Daoy (cell line): ENCODE results near the gene GRIP2. TPM values are rescaled to one million over a fixed set of nuclear protein-coding genes. Genes with fewer than 3 reads are reported as not detected.
A peak's percentile ranks its signal among the peaks of the same experiment; 100 is the strongest.

Experiments used
- DNase-seq: peaks from one replicate; pipeline ENCODE4 v3.0.0-alpha.2; 2015; ENCODE audit warnings: low read depth
- total RNA-seq: library from RNA; depleted of rRNA; stranded (reverse); fragments of >200 nt; shearing (Covaris generic); gene quantifications from 2 replicates; pipeline ENCODE4 v1.2.3, GENCODE V29; 2014

GRIP2 gene
- total RNA-seq, 1 experiment from 2014 or later, result not detected

GRCh38 chr3:14539384-14539741 lies 779 bp downstream of the GRIP2 start:
- no peak for DNase-seq

GRCh38 chr3:14538451-14539088 lies 1.6 kb downstream of the GRIP2 start:
- DNase-seq, result no peak

- peak; percentile 37 for DNase-seq
Measured at GRCh38 chr3:14537590-14538450, 2.3 kb downstream of the GRIP2 start.

- DNase-seq, result no peak
Measured at GRCh38 chr3:14536837-14537589, 3.1 kb downstream of the GRIP2 start.

- DNase-seq, result no peak
Measured at GRCh38 chr3:14536055-14536815, 3.9 kb downstream of the GRIP2 start.

GRCh38 chr3:14535616-14536015 lies 4.5 kb downstream of the GRIP2 start:
- no peak for DNase-seq

GRCh38 chr3:14534516-14535191 lies 5.5 kb downstream of the GRIP2 start:
- no peak for DNase-seq

- no peak for DNase-seq
Measured at GRCh38 chr3:14533457-14533958, 6.6 kb downstream of the GRIP2 start.

- peak; percentile 55 for DNase-seq
Measured at GRCh38 chr3:14532691-14533456, 7.3 kb downstream of the GRIP2 start.

GRCh38 chr3:14531856-14532395 lies 8.2 kb downstream of the GRIP2 start:
- DNase-seq, result no peak

GRCh38 chr3:14528081-14528480 lies 12.1 kb downstream of the GRIP2 start:
- DNase-seq, result no peak

GRCh38 chr3:14525685-14526631 lies 14.2 kb downstream of the GRIP2 start:
- peak; percentile 49 for DNase-seq

GRCh38 chr3:14524920-14525660 lies 15.1 kb downstream of the GRIP2 start:
- DNase-seq, result no peak

- peak; percentile 16 for DNase-seq
Measured at GRCh38 chr3:14524311-14524711, 15.8 kb downstream of the GRIP2 start.

- no peak for DNase-seq
Measured at GRCh38 chr3:14523792-14524191, 16.4 kb downstream of the GRIP2 start.

- no peak for DNase-seq
Measured at GRCh38 chr3:14522768-14523167, 17.4 kb downstream of the GRIP2 start.

- DNase-seq, result no peak
Measured at GRCh38 chr3:14522129-14522691, 17.9 kb downstream of the GRIP2 start.

- no peak for DNase-seq
Measured at GRCh38 chr3:14521611-14522010, 18.5 kb downstream of the GRIP2 start.
